ENCODE results near the gene MYO9A. TPM values are rescaled to one million over a fixed set of nuclear protein-coding genes. Genes with fewer than 3 reads are reported as not detected.
"Not testable (repeated sequence)": the region's sequence is repeated elsewhere in the genome, so short reads cannot be mapped to it uniquely, and the experiment has no call there.

The MYO9A gene
- polyA plus RNA-seq, 1 donor from 2014 or later: 23.1 TPM

- not testable (repeated sequence) for H3K36me3 Mint-ChIP-seq, H3K9me3 Mint-ChIP-seq, H3K27me3 Mint-ChIP-seq
- H3K4me3 Mint-ChIP-seq: peak overlapping the region in 1 of 4 donors; percentile 33
- peak overlapping the region in 1 of 3 donors; percentile 25 for H3K27ac Mint-ChIP-seq
- H3K4me1 Mint-ChIP-seq: peaks cover 7 to 11% (median 9%) of the 10 kb centered on the region in 3 donors
These were observed 103.4 kb downstream of the MYO9A start for GRCh38 chr15:72014555-72014954.

GRCh38 chr15:72013703-72014102 lies 104.2 kb downstream of the MYO9A start:
- Mint-ChIP-seq H3K27me3 (no peaks in the 10 kb centered on the region), H3K36me3 (peaks cover 7% of the 10 kb centered on the region), H3K9me3 (no peaks in the 10 kb centered on the region), H3K4me1 (peaks cover 7 to 11% (median 9%) of the 10 kb centered on the region in 3 donors), H3K27ac (no peak overlapping the region), H3K4me3 (no peak overlapping the region)

GRCh38 chr15:72011302-72011942 lies 106.5 kb downstream of the MYO9A start:
- Mint-ChIP-seq H3K4me1 (peaks cover 7 to 15% (median 9%) of the 10 kb centered on the region in 3 donors), H3K9me3 (no peaks in the 10 kb centered on the region), H3K4me3 (no peak overlapping the region), H3K36me3 (peaks cover 11% of the 10 kb centered on the region), H3K27me3 (no peaks in the 10 kb centered on the region), H3K27ac (no peak overlapping the region)

GRCh38 chr15:72009222-72009621 lies 108.7 kb downstream of the MYO9A start:
- Mint-ChIP-seq H3K4me1 (peaks cover 0 to 8% (median 0%) of the 10 kb centered on the region in 3 donors), H3K27ac (no peak overlapping the region), H3K36me3 (peaks cover 10% of the 10 kb centered on the region), H3K4me3 (no peak overlapping the region), H3K9me3 (no peaks in the 10 kb centered on the region), H3K27me3 (no peaks in the 10 kb centered on the region)

- Mint-ChIP-seq H3K27me3 (no peaks in the 10 kb centered on the region), H3K27ac (no peak overlapping the region), H3K4me3 (no peak overlapping the region), H3K4me1 (peaks cover 0 to 4% (median 1%) of the 10 kb centered on the region in 3 donors), H3K36me3 (peaks cover 8% of the 10 kb centered on the region), H3K9me3 (no peaks in the 10 kb centered on the region)
These were observed 111.6 kb downstream of the MYO9A start for GRCh38 chr15:72006382-72006781.

- Mint-ChIP-seq H3K9me3 (no peaks in the 10 kb centered on the region), H3K27ac (no peak overlapping the region), H3K4me3 (no peak overlapping the region), H3K4me1 (peaks cover 0 to 4% (median 1%) of the 10 kb centered on the region in 3 donors), H3K36me3 (peaks cover 8% of the 10 kb centered on the region), H3K27me3 (no peaks in the 10 kb centered on the region)
These were observed 112.5 kb downstream of the MYO9A start for GRCh38 chr15:72005483-72005882.

- H3K9me3 Mint-ChIP-seq: peaks cover 0 to 2% (median 0%) of the 10 kb centered on the region in 3 donors
These were observed 118.1 kb downstream of the MYO9A start for GRCh38 chr15:71999807-72000206.

GRCh38 chr15:71998717-71999116 lies 119.2 kb downstream of the MYO9A start:
- H3K4me3 Mint-ChIP-seq, H3K9me3 Mint-ChIP-seq, H3K27me3 Mint-ChIP-seq, H3K27ac Mint-ChIP-seq, H3K36me3 Mint-ChIP-seq, H3K4me1 Mint-ChIP-seq: not testable (repeated sequence)

More at GRCh38 chr15:71999807-72000206, 118.1 kb downstream of the MYO9A start:
- Mint-ChIP-seq H3K27ac (no peak overlapping the region), H3K4me3 (no peak overlapping the region), H3K27me3 (no peaks in the 10 kb centered on the region), H3K4me1 (peaks cover 0 to 3% (median 0%) of the 10 kb centered on the region in 3 donors), H3K36me3 (peaks cover 9% of the 10 kb centered on the region)

- Mint-ChIP-seq H3K36me3 (peaks cover 9% of the 10 kb centered on the region), H3K27ac (no peak overlapping the region), H3K9me3 (peaks cover 0 to 2% (median 0%) of the 10 kb centered on the region in 3 donors), H3K4me1 (peaks cover 0 to 2% (median 0%) of the 10 kb centered on the region in 3 donors), H3K4me3 (no peak overlapping the region), H3K27me3 (no peaks in the 10 kb centered on the region)
These were observed 120.3 kb downstream of the MYO9A start for GRCh38 chr15:71997691-71998090.

- Mint-ChIP-seq H3K9me3 (no peaks in the 10 kb centered on the region), H3K4me1 (no peaks in the 10 kb centered on the region), H3K36me3 (peaks cover 13% of the 10 kb centered on the region), H3K4me3 (no peak overlapping the region), H3K27me3 (no peaks in the 10 kb centered on the region), H3K27ac (no peak overlapping the region)
These were observed 142.2 kb downstream of the MYO9A start for GRCh38 chr15:71975816-71976150.

- H3K4me1 Mint-ChIP-seq: no peaks in the 10 kb centered on the region
- H3K27me3 Mint-ChIP-seq: no peaks in the 10 kb centered on the region
- no peak overlapping the region for H3K4me3 Mint-ChIP-seq
- no peak overlapping the region for H3K27ac Mint-ChIP-seq
- peaks cover 17% of the 10 kb centered on the region for H3K36me3 Mint-ChIP-seq
- H3K9me3 Mint-ChIP-seq: no peaks in the 10 kb centered on the region
These were observed 143.7 kb downstream of the MYO9A start for GRCh38 chr15:71974211-71974610.

GRCh38 chr15:71973366-71973765 lies 144.6 kb downstream of the MYO9A start:
- H3K27ac Mint-ChIP-seq: no peak overlapping the region
- H3K4me3 Mint-ChIP-seq: no peak overlapping the region
- no peaks in the 10 kb centered on the region for H3K27me3 Mint-ChIP-seq
- H3K36me3 Mint-ChIP-seq: peaks cover 17% of the 10 kb centered on the region
- no peaks in the 10 kb centered on the region for H3K4me1 Mint-ChIP-seq
- no peaks in the 10 kb centered on the region for H3K9me3 Mint-ChIP-seq

GRCh38 chr15:71971905-71972304 lies 146.0 kb downstream of the MYO9A start:
- Mint-ChIP-seq H3K36me3 (peaks cover 15% of the 10 kb centered on the region), H3K9me3 (no peaks in the 10 kb centered on the region), H3K27ac (no peak overlapping the region), H3K4me3 (no peak overlapping the region), H3K4me1 (no peaks in the 10 kb centered on the region), H3K27me3 (no peaks in the 10 kb centered on the region)

GRCh38 chr15:71970435-71970834 lies 147.5 kb downstream of the MYO9A start:
- no peaks in the 10 kb centered on the region for H3K27me3 Mint-ChIP-seq
- no peaks in the 10 kb centered on the region for H3K9me3 Mint-ChIP-seq
- no peak overlapping the region for H3K4me3 Mint-ChIP-seq
- no peak overlapping the region for H3K27ac Mint-ChIP-seq
- no peaks in the 10 kb centered on the region for H3K4me1 Mint-ChIP-seq
- peaks cover 16% of the 10 kb centered on the region for H3K36me3 Mint-ChIP-seq

- no peaks in the 10 kb centered on the region for H3K27me3 Mint-ChIP-seq
- no peaks in the 10 kb centered on the region for H3K4me1 Mint-ChIP-seq
- no peak overlapping the region for H3K4me3 Mint-ChIP-seq
These were observed 155.4 kb downstream of the MYO9A start for GRCh38 chr15:71962537-71962936.

GRCh38 chr15:71957026-71957425 lies 160.9 kb downstream of the MYO9A start:
- Mint-ChIP-seq H3K27me3 (no peaks in the 10 kb centered on the region), H3K4me1 (no peaks in the 10 kb centered on the region), H3K27ac (no peak overlapping the region), H3K9me3 (no peaks in the 10 kb centered on the region), H3K4me3 (no peak overlapping the region), H3K36me3 (peaks cover 3% of the 10 kb centered on the region)

More at GRCh38 chr15:71962537-71962936, 155.4 kb downstream of the MYO9A start:
- peaks cover 3% of the 10 kb centered on the region for H3K36me3 Mint-ChIP-seq
- no peak overlapping the region for H3K27ac Mint-ChIP-seq
- H3K9me3 Mint-ChIP-seq: no peaks in the 10 kb centered on the region

Data from IgD-negative memory B cell (primary cell).